SH-SY5Y (cell line): ENCODE data around the gene ERICH6.

Source experiments
- GATA2 ChIP-seq: IDR thresholded peaks from 2 replicates; pipeline ENCODE4 v1.6.1; 2011; ENCODE audit warnings: mild to moderate bottlenecking, low read depth, low read length
- GATA3 ChIP-seq: IDR thresholded peaks from 2 replicates; pipeline ENCODE4 v1.6.1; 2011; ENCODE audit warnings: low read depth, mild to moderate bottlenecking, low read length, moderate library complexity

DNA sequence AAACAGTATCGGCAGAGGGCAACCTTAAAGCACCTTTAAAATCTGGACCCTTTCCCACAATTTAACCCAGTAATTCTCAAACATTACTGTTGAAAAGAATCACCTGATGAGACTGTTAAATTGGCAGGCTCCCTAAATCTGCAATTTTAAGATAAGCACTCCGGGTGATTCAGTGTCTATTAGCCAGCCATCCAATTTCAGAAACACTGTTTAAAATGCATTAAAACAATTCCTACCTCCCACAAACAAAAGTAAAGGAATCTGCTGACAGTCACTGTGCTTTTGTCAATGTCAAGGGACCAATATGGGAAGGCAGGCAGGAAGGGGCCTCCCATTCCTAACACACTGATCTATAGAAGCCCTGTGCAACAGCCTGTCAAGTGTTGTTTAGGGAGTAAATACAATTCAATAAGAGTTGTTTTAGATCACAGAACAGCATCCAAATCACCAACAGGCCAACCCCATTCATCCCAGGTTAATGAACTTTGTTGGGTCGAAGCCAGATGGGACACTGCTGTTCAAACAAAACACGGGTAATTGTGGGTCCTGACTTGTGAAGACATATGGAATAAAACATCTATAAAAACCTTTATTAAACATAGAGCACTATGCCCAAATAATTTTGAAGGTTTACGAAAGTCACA is 37.9 kb upstream of the ERICH6 start:
- no peak for TF ChIP-seq GATA3
- no peak for TF ChIP-seq GATA2
